ENCODE data around the gene TIGD2. TPM values are rescaled to one million over a fixed set of nuclear protein-coding genes. Genes with fewer than 3 reads are reported as not detected.
"Not testable (repeated sequence)": the region's sequence is repeated elsewhere in the genome, so short reads cannot be mapped to it uniquely, and the experiment has no call there.

TIGD2 gene
- polyA plus RNA-seq, 3 donors from 2014 or later: 2.0 to 7.4 (median 3.9) TPM

- no peak for DNase-seq
- H3K27ac Mint-ChIP-seq: no peak overlapping the region
- H3K4me3 Mint-ChIP-seq: no peak overlapping the region
- H3K36me3 Mint-ChIP-seq: no peaks in the 10 kb centered on the region
- peaks cover 0 to 4% (median 0%) of the 10 kb centered on the region in 3 donors for H3K27me3 Mint-ChIP-seq (ENCODE audit: low read depth in 3 of 3)
- H3K9me3 Mint-ChIP-seq: no peaks in the 10 kb centered on the region
- no peaks in the 10 kb centered on the region for H3K4me1 Mint-ChIP-seq
Observed at GRCh38 chr4:89129080-89129640, 17.8 kb downstream of the TIGD2 start.

- no peak for DNase-seq
- Mint-ChIP-seq H3K4me3 (no peak overlapping the region), H3K9me3 (no peaks in the 10 kb centered on the region), H3K27ac (no peak overlapping the region), H3K36me3 (no peaks in the 10 kb centered on the region), H3K27me3 (ENCODE audit: low read depth in 3 of 3) (peaks cover 0 to 2% (median under 1%) of the 10 kb centered on the region in 3 donors), H3K4me1 (no peaks in the 10 kb centered on the region)
Observed at GRCh38 chr4:89134775-89135319, 23.5 kb downstream of the TIGD2 start.

DNA sequence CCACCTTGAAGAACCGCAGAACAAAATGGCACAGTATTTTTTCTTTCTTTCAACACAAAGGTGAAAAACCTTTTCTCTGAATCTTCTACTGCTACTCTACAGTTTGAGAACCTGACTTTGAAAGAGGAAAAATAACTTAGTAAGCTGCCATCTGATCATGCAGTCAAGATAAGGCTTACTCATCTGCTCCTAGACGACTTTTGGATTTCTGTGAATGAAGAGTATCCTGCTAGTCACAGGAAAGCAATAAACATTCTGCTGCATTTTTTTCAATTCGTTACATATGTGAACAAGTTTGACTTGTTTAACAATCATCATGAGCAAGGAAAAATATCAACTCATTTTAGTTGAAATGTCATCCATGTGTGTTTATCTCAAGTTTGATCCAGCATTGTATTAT is 25.2 kb downstream of the TIGD2 start:
- Mint-ChIP-seq H3K4me1 (no peaks in the 10 kb centered on the region), H3K9me3 (no peaks in the 10 kb centered on the region), H3K27ac (no peak overlapping the region), H3K27me3 (ENCODE audit: low read depth in 3 of 3) (peaks cover 0 to 2% (median 2%) of the 10 kb centered on the region in 3 donors), H3K36me3 (no peaks in the 10 kb centered on the region), H3K4me3 (no peak overlapping the region)
- DNase-seq: no peak

DNA sequence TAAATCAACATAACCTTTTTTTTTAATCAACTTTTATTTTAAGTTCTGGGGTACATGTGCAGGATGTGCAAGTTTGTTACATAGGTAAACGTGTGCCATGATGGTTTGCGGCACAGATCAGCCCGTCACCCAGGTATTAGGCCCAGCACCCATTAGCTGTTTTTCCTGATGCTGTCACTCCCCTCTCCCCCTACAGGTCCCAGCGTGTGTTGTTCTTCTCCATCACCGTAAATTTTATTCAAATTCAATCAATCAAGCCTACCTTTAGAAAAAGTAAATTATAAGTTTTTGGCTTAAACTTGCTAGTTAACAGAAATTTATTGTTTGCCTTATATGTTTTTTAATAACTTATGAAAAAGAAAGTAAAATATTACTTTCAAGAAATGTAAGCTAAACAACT is 25.9 kb downstream of the TIGD2 start:
- Mint-ChIP-seq H3K27ac (no peak overlapping the region), H3K9me3 (no peaks in the 10 kb centered on the region), H3K36me3 (no peaks in the 10 kb centered on the region), H3K4me3 (no peak overlapping the region), H3K4me1 (no peaks in the 10 kb centered on the region), H3K27me3 (ENCODE audit: low read depth in 3 of 3) (peaks cover 0 to 2% (median 2%) of the 10 kb centered on the region in 3 donors)
- DNase-seq: no peak

DNA sequence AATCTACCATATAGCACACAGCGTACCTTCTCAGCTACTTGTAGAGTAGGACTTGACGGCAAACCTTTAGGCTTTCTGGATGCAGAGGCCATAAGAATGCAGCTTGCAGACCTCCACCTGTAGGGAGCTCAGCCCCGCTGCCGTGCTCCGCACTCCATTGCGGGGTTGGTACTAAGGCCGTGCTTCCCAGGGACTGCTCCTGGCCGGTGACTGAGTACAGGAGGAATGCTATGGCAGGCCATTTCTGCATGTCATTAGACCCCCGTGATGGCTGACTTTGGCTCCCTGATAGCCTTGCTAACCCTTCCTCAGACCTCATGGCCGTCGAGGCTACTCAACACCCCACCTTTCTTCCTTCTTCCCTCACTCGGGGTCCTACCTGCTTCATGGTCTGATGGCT is 26.4 kb downstream of the TIGD2 start:
- Mint-ChIP-seq H3K9me3 (no peaks in the 10 kb centered on the region), H3K4me1 (no peaks in the 10 kb centered on the region)

DNA sequence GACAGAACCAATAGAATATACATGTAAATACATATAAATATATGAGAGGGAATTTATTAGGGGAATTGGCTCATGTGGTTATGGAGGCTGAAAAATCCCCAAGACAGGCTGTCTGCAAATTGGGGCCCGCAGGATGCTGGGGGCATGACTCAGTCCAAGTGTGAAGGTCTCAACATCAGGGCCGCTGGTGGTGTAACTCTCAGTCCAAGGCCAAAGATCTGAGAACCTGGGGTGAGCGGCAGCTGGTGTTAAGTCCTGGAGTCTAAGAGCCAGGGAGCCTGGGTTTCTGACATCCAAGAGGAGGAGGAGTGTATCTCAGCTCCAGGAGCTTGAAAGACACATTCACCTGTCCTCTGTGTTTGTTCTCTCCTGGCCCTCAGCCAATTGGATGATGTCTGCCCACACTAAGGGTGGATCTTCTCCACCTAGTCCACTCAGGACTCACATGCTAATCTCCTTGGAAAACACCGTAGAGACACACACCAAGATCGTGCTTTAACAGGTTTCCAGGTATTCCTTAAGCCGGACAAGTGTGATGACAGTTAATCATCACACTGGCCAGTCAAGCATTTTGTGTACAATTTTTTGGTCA is 28.9 kb downstream of the TIGD2 start:
- Mint-ChIP-seq H3K36me3 (no peaks in the 10 kb centered on the region), H3K27ac (no peak overlapping the region), H3K4me1 (no peaks in the 10 kb centered on the region), H3K9me3 (no peaks in the 10 kb centered on the region), H3K27me3 (ENCODE audit: low read depth in 3 of 3) (peaks cover 0 to 2% (median 2%) of the 10 kb centered on the region in 3 donors), H3K4me3 (no peak overlapping the region)
- DNase-seq: no peak

More for the DNA sequence above, 26.4 kb downstream of the TIGD2 start:
- Mint-ChIP-seq H3K27ac (no peak overlapping the region), H3K27me3 (ENCODE audit: low read depth in 3 of 3) (peaks cover 0 to 2% (median 2%) of the 10 kb centered on the region in 3 donors), H3K36me3 (no peaks in the 10 kb centered on the region), H3K4me3 (no peak overlapping the region)
- no peak for DNase-seq

DNA sequence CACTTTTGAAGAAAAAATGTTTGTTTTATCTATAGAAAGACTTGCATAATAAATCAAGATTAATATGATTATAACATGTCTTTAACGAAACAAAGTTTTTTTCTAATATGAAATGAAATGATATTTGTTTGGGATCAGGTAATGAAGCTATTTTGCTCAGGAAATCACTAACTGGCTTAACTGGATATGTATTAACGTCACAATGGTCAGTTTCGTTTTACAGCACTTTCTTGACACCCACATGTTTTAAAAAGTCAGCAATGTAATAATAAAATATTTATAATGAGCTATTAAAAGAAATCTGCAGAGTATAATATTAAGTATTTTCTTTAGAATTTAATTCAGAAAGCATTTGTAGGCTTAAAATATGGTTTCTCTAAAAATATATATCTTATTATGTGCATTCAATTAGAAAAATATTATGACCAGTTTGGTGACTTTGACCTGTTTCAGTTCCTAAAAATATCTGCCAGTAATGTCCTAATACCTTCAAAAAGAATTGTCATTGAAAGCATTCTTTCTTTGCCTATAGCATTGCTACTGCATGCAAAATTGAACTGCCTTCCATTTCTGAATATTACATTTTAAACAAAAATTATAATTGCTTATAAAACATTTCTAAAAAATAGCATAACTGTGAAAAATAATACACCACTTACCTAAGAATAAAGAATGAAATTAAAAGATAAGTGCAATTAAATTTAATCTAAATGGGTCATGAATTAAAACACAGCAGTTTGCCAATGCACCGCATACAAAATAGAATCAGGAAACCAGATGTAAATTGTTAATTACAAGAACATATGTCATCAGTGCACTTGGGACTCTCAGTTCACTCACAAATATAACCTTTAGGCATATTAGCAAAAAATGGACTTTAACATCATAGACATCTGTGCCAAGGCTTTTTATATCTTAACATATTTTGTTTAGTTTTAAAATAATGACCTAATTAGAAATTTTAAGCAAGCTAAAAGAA is 31.6 kb downstream of the TIGD2 start:
- H3K27me3 Mint-ChIP-seq (ENCODE audit: low read depth in 3 of 3): peaks cover 0 to 2% (median 2%) of the 10 kb centered on the region in 3 donors
- H3K9me3 Mint-ChIP-seq: no peaks in the 10 kb centered on the region
- no peak for DNase-seq
- no peaks in the 10 kb centered on the region for H3K4me1 Mint-ChIP-seq
- no peaks in the 10 kb centered on the region for H3K36me3 Mint-ChIP-seq
- no peak overlapping the region for H3K27ac Mint-ChIP-seq
- H3K4me3 Mint-ChIP-seq: no peak overlapping the region

DNA sequence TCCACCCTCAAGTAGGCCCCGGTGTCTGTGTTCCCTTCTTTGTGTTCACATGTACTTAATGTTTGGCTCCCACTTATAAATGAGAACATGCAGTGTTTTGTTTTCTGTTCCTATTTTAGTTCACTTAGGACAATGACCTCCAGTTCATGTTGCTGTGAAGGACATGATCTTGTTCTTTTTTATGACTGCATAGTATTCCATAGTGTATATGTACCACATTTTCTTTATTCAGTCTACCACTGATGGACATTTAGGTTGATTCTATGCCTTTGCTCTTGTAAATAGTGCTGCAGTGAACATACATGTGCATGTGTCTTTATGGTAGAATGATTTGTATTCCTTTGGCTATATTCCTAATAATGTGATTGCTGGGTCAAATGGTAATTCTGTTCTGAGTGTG is 33.3 kb downstream of the TIGD2 start:
- not testable (repeated sequence) for H3K27me3 Mint-ChIP-seq (ENCODE audit: low read depth in 3 of 3); H3K36me3 Mint-ChIP-seq; DNase-seq; H3K9me3 Mint-ChIP-seq; H3K27ac Mint-ChIP-seq; H3K4me3 Mint-ChIP-seq; H3K4me1 Mint-ChIP-seq

- H3K36me3 Mint-ChIP-seq: no peaks in the 10 kb centered on the region
- DNase-seq: no peak
- H3K27ac Mint-ChIP-seq: no peak overlapping the region
- H3K9me3 Mint-ChIP-seq: peaks cover 0 to 3% (median 0%) of the 10 kb centered on the region in 6 donors
- no peaks in the 10 kb centered on the region for H3K4me1 Mint-ChIP-seq
- peaks cover 0 to 2% (median 0%) of the 10 kb centered on the region in 3 donors for H3K27me3 Mint-ChIP-seq (ENCODE audit: low read depth in 3 of 3)
- H3K4me3 Mint-ChIP-seq: no peak overlapping the region
Observed at GRCh38 chr4:89146196-89146595, 34.9 kb downstream of the TIGD2 start.

GRCh38 chr4:89152972-89153371 is 41.6 kb downstream of the TIGD2 start:
- Mint-ChIP-seq H3K27me3 (ENCODE audit: low read depth in 3 of 3) (peaks cover 1 to 2% (median 2%) of the 10 kb centered on the region in 3 donors), H3K27ac (no peak overlapping the region), H3K36me3 (no peaks in the 10 kb centered on the region), H3K4me1 (no peaks in the 10 kb centered on the region), H3K4me3 (no peak overlapping the region), H3K9me3 (peaks cover 0 to 3% (median 0%) of the 10 kb centered on the region in 6 donors)
- no peak for DNase-seq

GRCh38 chr4:89156174-89156914 is 45.0 kb downstream of the TIGD2 start:
- Mint-ChIP-seq H3K4me1 (no peaks in the 10 kb centered on the region), H3K36me3 (no peaks in the 10 kb centered on the region), H3K27me3 (ENCODE audit: low read depth in 3 of 3) (peaks cover 0 to 6% (median 1%) of the 10 kb centered on the region in 3 donors), H3K4me3 (no peak overlapping the region), H3K9me3 (peaks cover 0 to 2% (median 0%) of the 10 kb centered on the region in 6 donors), H3K27ac (no peak overlapping the region)
- DNase-seq: no peak

- Mint-ChIP-seq H3K36me3 (no peaks in the 10 kb centered on the region), H3K4me3 (no peak overlapping the region), H3K9me3 (no peaks in the 10 kb centered on the region), H3K27me3 (ENCODE audit: low read depth in 3 of 3) (peaks cover 0 to 6% (median 1%) of the 10 kb centered on the region in 3 donors), H3K27ac (no peak overlapping the region), H3K4me1 (no peaks in the 10 kb centered on the region)
- DNase-seq: no peak
Observed at GRCh38 chr4:89157488-89158024, 46.2 kb downstream of the TIGD2 start.

GRCh38 chr4:89158884-89159503 is 47.7 kb downstream of the TIGD2 start:
- Mint-ChIP-seq H3K36me3 (no peaks in the 10 kb centered on the region), H3K4me1 (no peaks in the 10 kb centered on the region), H3K9me3 (no peaks in the 10 kb centered on the region), H3K27ac (no peak overlapping the region), H3K27me3 (ENCODE audit: low read depth in 3 of 3) (peaks cover 0 to 8% (median 1%) of the 10 kb centered on the region in 3 donors), H3K4me3 (no peak overlapping the region)
- peak; percentile 5 to 11 (median 10) for DNase-seq

Measured in immature natural killer cell (primary cell).